Gastroesophageal sphincter (tissue), 3 donors: Measurements from ENCODE around the gene SCRN2.

ENCODE experiments used
- POLR2A ChIP-seq, 2 donors: fragments of 450-650 bp; IDR thresholded peaks; one replicate each; pipeline ENCODE4 v1.6.1; 2017; ENCODE audit warnings: antibody characterized with exemption in 2 of 2, mild to moderate bottlenecking in 2 of 2, moderate library complexity in 1 of 2
- TF ChIP-seq, protein P1 (sequence below), 4 experiments: fragments of 200-600 bp in 2 of 4; fragments of 450-650 bp in 2 of 4; sonication (generic) in 1 of 4; IDR thresholded peaks; one replicate each; pipeline ENCODE4 v1.5.1; 2017 to 2019; ENCODE audit warnings: antibody characterized with exemption in 4 of 4, mild to moderate bottlenecking in 2 of 4, moderate library complexity in 2 of 4

DNA sequence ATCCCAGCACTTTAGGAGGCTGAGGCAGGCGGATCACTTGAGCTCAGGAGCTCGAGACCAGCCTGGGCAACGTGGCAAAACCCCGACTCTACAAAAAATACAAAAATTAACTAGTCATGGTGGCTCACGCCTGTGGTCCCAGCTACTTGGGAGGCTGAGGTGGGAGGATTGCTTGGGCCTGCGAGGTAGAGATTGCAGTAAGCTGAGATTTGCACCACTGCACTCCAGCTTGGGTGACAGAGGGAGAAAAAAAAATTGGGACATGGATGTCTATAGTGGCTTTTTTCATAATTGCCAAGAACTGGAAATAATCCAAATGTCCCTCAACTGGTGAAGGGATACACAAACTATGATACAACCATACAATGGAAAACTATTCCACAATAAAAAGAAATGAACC, 48.1 kb downstream of the SCRN2 start:
- TF ChIP-seq, protein P1, sequence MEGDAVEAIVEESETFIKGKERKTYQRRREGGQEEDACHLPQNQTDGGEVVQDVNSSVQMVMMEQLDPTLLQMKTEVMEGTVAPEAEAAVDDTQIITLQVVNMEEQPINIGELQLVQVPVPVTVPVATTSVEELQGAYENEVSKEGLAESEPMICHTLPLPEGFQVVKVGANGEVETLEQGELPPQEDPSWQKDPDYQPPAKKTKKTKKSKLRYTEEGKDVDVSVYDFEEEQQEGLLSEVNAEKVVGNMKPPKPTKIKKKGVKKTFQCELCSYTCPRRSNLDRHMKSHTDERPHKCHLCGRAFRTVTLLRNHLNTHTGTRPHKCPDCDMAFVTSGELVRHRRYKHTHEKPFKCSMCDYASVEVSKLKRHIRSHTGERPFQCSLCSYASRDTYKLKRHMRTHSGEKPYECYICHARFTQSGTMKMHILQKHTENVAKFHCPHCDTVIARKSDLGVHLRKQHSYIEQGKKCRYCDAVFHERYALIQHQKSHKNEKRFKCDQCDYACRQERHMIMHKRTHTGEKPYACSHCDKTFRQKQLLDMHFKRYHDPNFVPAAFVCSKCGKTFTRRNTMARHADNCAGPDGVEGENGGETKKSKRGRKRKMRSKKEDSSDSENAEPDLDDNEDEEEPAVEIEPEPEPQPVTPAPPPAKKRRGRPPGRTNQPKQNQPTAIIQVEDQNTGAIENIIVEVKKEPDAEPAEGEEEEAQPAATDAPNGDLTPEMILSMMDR (IDR thresholded peaks at IDR 0.05), result no peak
- no peak for TF ChIP-seq POLR2A (IDR thresholded peaks at IDR 0.05)
